ENCODE results near the gene DYSF. TPM values are rescaled to one million over a fixed set of nuclear protein-coding genes. Genes with fewer than 3 reads are reported as not detected.

DYSF gene
- total RNA-seq, 1 experiment from 2014 or later = 0.31 TPM

GRCh38 chr2:71688530-71688929 is 235.2 kb downstream of the DYSF start:
- in situ Hi-C loops (cut with HindIII; ENCODE audit: low pct_unique_long_range_greater_than_20kb, low sequenced_read_pairs) = no loop called here
- Histone ChIP-seq H3K36me3 (ENCODE audit: control insufficient read depth, insufficient read depth, low read length) (no peaks in the 10 kb centered on the region), H3K4me1 (ENCODE audit: control insufficient read depth, insufficient read depth, low read length) (no peaks in the 10 kb centered on the region), H3K27me3 (ENCODE audit: control insufficient read depth, insufficient read depth, low read length) (no peaks in the 10 kb centered on the region; the same call in 1 of the 2 replicates), H3K9me3 (ENCODE audit: control insufficient read depth, insufficient read depth, low read depth, low read length) (no peaks in the 10 kb centered on the region), H3K27ac (ENCODE audit: low read length) (no peak overlapping the region), H3K4me3 (ENCODE audit: low read depth in 2 of 2, low read length in 2 of 2) (no peak overlapping the region)
- ChIA-PET POLR2A (no interaction called here), CTCF (no interaction called here)
- no TSS peak for BruUV-seq (replicated peaks)
- ATAC-seq (no peak), DNase-seq (ENCODE audit: low read depth, low spot score) (no peak)
- TF ChIP-seq TCF7L2 (IDR thresholded peaks at IDR 0.05; ENCODE audit: low read depth, low read length) (no peak), SIN3A (IDR thresholded peaks at IDR 0.05; ENCODE audit: borderline replicate concordance, insufficient read depth, low read depth, low read length) (no peak), REST (IDR thresholded peaks at IDR 0.05; ENCODE audit: insufficient read depth in 1 of 2, low read depth in 2 of 2, low read length in 1 of 2) (no peak), POLR2AphosphoS5 (IDR thresholded peaks at IDR 0.05; ENCODE audit: low read depth, low read length) (no peak)
- TF ChIP-seq, protein P1, sequence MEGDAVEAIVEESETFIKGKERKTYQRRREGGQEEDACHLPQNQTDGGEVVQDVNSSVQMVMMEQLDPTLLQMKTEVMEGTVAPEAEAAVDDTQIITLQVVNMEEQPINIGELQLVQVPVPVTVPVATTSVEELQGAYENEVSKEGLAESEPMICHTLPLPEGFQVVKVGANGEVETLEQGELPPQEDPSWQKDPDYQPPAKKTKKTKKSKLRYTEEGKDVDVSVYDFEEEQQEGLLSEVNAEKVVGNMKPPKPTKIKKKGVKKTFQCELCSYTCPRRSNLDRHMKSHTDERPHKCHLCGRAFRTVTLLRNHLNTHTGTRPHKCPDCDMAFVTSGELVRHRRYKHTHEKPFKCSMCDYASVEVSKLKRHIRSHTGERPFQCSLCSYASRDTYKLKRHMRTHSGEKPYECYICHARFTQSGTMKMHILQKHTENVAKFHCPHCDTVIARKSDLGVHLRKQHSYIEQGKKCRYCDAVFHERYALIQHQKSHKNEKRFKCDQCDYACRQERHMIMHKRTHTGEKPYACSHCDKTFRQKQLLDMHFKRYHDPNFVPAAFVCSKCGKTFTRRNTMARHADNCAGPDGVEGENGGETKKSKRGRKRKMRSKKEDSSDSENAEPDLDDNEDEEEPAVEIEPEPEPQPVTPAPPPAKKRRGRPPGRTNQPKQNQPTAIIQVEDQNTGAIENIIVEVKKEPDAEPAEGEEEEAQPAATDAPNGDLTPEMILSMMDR (IDR thresholded peaks at IDR 0.05) = no peak
- intact Hi-C loops (cut with micrococcal nuclease; ENCODE audit: unreplicated experiment) = no loop called here

- ChIA-PET POLR2A (no interaction called here), CTCF (no interaction called here)
- no peak for DNase-seq (ENCODE audit: low read depth, low spot score)
- no peak overlapping the region for H3K4me3 ChIP-seq (ENCODE audit: low read depth in 2 of 2, low read length in 2 of 2)
- no peaks in the 10 kb centered on the region for H3K36me3 ChIP-seq (ENCODE audit: control insufficient read depth, insufficient read depth, low read length)
- in situ Hi-C loops (cut with HindIII; ENCODE audit: low pct_unique_long_range_greater_than_20kb, low sequenced_read_pairs) = no loop called here
- no peak overlapping the region for H3K27ac ChIP-seq (ENCODE audit: low read length)
- TF ChIP-seq, protein P1 (IDR thresholded peaks at IDR 0.05) = no peak
- TF ChIP-seq REST (IDR thresholded peaks at IDR 0.05; ENCODE audit: insufficient read depth in 1 of 2, low read depth in 2 of 2, low read length in 1 of 2) = no peak
- TF ChIP-seq TCF7L2 (IDR thresholded peaks at IDR 0.05; ENCODE audit: low read depth, low read length) = no peak
- no peak for TF ChIP-seq SIN3A (IDR thresholded peaks at IDR 0.05; ENCODE audit: borderline replicate concordance, insufficient read depth, low read depth, low read length)
- TF ChIP-seq POLR2AphosphoS5 (IDR thresholded peaks at IDR 0.05; ENCODE audit: low read depth, low read length) = no peak
- BruUV-seq (replicated peaks) = no TSS peak
- intact Hi-C loops (cut with micrococcal nuclease; ENCODE audit: unreplicated experiment) = no loop called here
- H3K4me1 ChIP-seq (ENCODE audit: control insufficient read depth, insufficient read depth, low read length) = no peaks in the 10 kb centered on the region
- no peak for ATAC-seq
- no peaks in the 10 kb centered on the region for H3K9me3 ChIP-seq (ENCODE audit: control insufficient read depth, insufficient read depth, low read depth, low read length)
- no peaks in the 10 kb centered on the region; the same call in 1 of the 2 replicates for H3K27me3 ChIP-seq (ENCODE audit: control insufficient read depth, insufficient read depth, low read length)
Measured at GRCh38 chr2:71689393-71689792, 236.0 kb downstream of the DYSF start.
